Stimulated activated naive CD8-positive, alpha-beta T cell treated with anti-CD3 and anti-CD28 coated beads, Interleukin-15, Interleukin-2, amounts not matched to agents 100 ng/mL and 50 ng/mL, for 24 hours (primary cell): ENCODE results near the gene CTSW.
"Not testable (repeated sequence)": the region's sequence is repeated elsewhere in the genome, so short reads cannot be mapped to it uniquely, and the experiment has no call there.

Experiments
- H3K27ac Mint-ChIP-seq: one replicate; pipeline ENCODE4 v1.8.0; 2021; ENCODE audit warnings: mild to moderate bottlenecking, mixed read lengths
- H3K27me3 Mint-ChIP-seq: one replicate; pipeline ENCODE4 v1.8.0; 2021; ENCODE audit warnings: mixed read lengths
- H3K36me3 Mint-ChIP-seq: one replicate; pipeline ENCODE4 v1.8.0; 2021; ENCODE audit warnings: low read depth, mixed read lengths
- H3K4me1 Mint-ChIP-seq: one replicate; pipeline ENCODE4 v1.8.0; 2021; ENCODE audit warnings: low read depth, mixed read lengths
- H3K4me3 Mint-ChIP-seq: one replicate; pipeline ENCODE4 v1.8.0; 2021; ENCODE audit warnings: mild to moderate bottlenecking, mixed read lengths
- H3K9me3 Mint-ChIP-seq: one replicate; pipeline ENCODE4 v1.8.0; 2021; ENCODE audit warnings: mixed read lengths

Gene CTSW

DNA sequence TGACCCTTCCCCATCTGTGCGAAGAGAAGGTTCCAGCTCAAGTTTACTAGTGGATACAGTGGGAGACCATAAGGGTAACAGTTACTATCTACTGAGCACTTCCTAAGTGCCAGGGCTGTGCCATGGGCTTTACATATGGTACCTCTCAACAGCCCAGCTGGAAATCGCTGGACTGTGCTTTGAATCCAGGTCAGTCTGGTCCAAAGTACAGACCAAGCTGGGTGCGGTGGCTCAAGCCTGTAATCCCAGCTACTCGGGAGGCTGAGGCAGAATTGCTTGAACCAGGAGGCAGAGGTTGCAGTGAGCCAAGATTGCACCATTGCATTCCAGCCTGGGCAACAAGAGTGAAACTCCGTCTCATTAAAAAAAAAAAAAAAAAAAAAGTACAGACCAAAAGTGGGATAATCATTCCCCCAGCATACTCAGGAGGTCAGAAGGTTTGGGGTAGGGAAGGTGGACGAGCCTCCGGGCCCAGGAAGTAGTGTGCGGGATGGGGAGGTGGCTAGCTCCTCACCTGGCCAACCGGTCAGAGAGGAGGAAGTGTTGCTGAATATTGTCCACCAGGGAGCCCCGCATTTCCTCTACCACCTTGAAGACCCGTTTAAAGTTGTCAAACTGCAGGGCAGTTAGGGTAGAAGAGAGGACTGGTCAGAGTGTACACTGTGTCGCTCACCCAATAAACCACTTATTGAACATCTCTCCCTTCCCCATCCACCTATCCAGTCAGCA lies 6.3 kb downstream of the CTSW start:
- Mint-ChIP-seq H3K27me3 (no peaks in the 10 kb centered on the region), H3K27ac (peak overlapping the region; percentile 70), H3K36me3 (peaks cover 32% of the 10 kb centered on the region), H3K9me3 (no peaks in the 10 kb centered on the region), H3K4me3 (no peak overlapping the region), H3K4me1 (peaks cover 59% of the 10 kb centered on the region)

DNA sequence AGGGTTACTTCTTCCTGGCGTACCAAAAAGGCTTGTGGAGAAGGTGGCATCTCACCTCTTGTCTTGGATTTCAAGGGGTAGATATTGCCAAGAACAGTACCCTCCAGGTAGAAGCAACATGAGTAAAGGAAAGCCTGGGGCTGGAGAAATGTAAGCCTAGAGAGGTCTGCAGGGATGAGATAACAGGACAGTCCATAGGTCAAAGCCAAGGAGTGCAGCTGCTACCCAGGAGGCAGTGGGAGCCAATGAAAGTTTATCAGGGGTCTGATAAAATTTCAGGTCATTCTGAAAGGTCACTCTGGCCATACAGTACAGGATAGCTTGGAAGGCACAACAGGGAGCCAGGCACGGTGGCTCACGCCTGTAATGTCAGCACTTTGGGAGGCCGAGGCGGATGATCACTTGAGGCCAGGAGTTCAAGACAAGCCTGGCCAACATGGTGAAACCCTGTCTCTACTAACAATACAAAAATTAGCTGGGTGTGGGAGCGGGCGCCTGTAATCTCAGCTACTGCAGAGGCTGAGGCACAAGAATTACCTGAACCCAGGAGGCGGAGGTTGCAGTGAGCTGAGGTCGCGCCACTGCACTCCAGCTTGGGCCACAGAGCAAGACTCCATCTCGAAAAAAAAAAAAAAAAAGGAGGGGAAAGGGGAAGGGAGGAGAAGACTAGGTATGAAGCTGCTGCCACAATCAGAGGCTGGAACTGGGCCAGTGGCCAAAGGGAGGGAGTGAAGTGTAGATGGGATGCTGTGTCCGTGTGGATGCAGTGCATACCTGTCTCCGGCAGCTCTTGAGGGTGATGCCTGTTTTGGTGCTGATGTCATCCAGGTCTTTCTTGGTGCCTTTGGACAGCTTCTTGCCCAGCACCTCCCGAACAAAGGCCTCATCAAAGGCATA lies 7.4 kb downstream of the CTSW start:
- peak overlapping the region; percentile 95 for H3K27ac Mint-ChIP-seq
- H3K36me3 Mint-ChIP-seq, result peaks cover 35% of the 10 kb centered on the region
- no peaks in the 10 kb centered on the region for H3K27me3 Mint-ChIP-seq
- peak overlapping the region; percentile 99 for H3K4me3 Mint-ChIP-seq
- no peaks in the 10 kb centered on the region for H3K9me3 Mint-ChIP-seq
- H3K4me1 Mint-ChIP-seq, result peaks cover 57% of the 10 kb centered on the region

GRCh38 chr11:65887723-65888162 lies 8.1 kb downstream of the CTSW start:
- Mint-ChIP-seq H3K9me3 (no peaks in the 10 kb centered on the region), H3K36me3 (peaks cover 36% of the 10 kb centered on the region), H3K4me1 (peaks cover 61% of the 10 kb centered on the region), H3K27ac (peak overlapping the region; percentile 95), H3K4me3 (peak overlapping the region; percentile 99), H3K27me3 (no peaks in the 10 kb centered on the region)

- Mint-ChIP-seq H3K36me3 (peaks cover 36% of the 10 kb centered on the region), H3K27ac (peak within 1 kb of the TSS; percentile 95), H3K27me3 (no peaks in the 10 kb centered on the region), H3K4me1 (peaks cover 66% of the 10 kb centered on the region), H3K9me3 (no peaks in the 10 kb centered on the region), H3K4me3 (peak within 1 kb of the TSS; percentile 99)
Observed at GRCh38 chr11:65888163-65888814, 8.7 kb downstream of the CTSW start, which contains the start of gene FIBP. Gene FIBP (minus strand): TSS chr11:65888471. CDS start chr11:65888418, 53 bp downstream.

DNA sequence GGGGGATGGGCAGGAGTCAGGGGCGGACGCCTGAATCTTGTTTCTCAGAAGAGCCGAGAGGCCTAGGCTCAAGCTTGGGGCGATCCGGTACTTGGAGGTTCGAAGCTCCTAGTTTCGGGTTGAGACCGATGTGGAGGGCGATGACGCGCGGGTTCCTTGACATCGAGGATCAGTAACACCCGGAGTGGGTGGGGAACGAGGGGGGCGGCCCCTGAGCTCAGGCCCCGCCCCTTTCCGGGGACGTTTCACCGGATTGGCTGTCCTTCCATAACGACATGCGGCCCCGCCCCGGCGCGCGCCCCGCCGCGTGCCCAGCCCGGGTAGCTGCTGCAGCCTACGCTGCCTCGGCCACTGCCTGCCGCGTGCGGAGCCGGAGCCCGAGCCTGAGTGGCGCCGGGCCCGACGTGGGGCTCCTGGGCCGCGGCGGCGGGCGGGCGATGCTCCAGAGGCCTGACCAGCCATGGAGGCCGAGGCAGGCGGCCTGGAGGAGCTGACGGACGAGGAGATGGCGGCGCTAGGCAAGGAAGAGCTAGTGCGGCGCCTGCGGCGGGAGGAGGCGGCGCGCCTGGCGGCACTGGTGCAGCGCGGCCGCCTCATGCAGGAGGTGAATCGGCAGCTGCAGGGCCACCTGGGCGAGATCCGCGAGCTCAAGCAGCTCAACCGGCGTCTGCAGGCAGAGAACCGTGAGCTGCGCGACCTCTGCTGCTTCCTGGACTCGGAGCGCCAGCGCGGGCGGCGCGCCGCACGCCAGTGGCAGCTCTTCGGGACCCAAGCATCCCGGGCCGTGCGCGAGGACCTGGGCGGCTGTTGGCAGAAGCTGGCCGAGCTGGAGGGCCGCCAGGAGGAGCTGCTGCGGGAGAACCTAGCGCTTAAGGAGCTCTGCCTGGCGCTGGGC lies 10.9 kb downstream of the CTSW start, which contains the start of gene CCDC85B:
CCDC85B (plus strand) TSS at position 350 of the 895 bp plus-strand sequence; CDS start at position 461, 111 bp downstream.
- no peaks in the 10 kb centered on the region for H3K9me3 Mint-ChIP-seq
- H3K27ac Mint-ChIP-seq, result peak within 1 kb of the TSS; percentile 95
- peaks cover 27% of the 10 kb centered on the region for H3K36me3 Mint-ChIP-seq
- H3K4me3 Mint-ChIP-seq, result peak within 1 kb of the TSS; percentile 99
- no peaks in the 10 kb centered on the region for H3K27me3 Mint-ChIP-seq
- H3K4me1 Mint-ChIP-seq, result peaks cover 76% of the 10 kb centered on the region

- Mint-ChIP-seq H3K4me1 (peaks cover 79% of the 10 kb centered on the region), H3K36me3 (peaks cover 33% of the 10 kb centered on the region), H3K27me3 (no peaks in the 10 kb centered on the region), H3K9me3 (no peaks in the 10 kb centered on the region), H3K4me3 (peak overlapping the region; percentile 99), H3K27ac (peak overlapping the region; percentile 86)
Observed at GRCh38 chr11:65891219-65892136, 11.8 kb downstream of the CTSW start.

DNA sequence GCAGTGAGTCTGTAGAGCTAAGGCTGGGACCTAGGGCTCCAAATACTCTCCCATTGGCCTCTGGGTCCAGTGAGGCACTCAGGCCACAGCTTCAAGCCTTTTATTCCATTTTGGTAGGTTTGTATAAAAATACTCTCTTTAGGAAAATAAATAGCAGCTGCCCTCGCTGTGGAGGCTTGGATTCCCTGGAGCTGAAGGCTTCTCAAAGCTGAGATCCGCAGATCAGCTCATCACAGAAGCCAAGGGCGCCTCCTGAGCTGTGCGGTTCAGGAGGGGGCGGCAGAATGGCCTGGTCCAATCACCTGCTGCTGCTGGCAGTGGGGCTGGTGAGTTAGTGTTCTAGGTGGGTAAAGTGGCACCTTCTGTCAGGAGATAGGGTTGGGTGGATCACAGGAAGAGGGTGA lies 12.5 kb downstream of the CTSW start:
- Mint-ChIP-seq H3K36me3 (peaks cover 34% of the 10 kb centered on the region), H3K4me3 (peak overlapping the region; percentile 99), H3K27ac (peak overlapping the region; percentile 86), H3K4me1 (peaks cover 79% of the 10 kb centered on the region)
- H3K9me3 Mint-ChIP-seq, H3K27me3 Mint-ChIP-seq: not testable (repeated sequence)

GRCh38 chr11:65892661-65893317 lies 13.2 kb downstream of the CTSW start:
- Mint-ChIP-seq H3K27ac (peak overlapping the region; percentile 86), H3K4me1 (peaks cover 79% of the 10 kb centered on the region), H3K36me3 (peaks cover 40% of the 10 kb centered on the region)

DNA sequence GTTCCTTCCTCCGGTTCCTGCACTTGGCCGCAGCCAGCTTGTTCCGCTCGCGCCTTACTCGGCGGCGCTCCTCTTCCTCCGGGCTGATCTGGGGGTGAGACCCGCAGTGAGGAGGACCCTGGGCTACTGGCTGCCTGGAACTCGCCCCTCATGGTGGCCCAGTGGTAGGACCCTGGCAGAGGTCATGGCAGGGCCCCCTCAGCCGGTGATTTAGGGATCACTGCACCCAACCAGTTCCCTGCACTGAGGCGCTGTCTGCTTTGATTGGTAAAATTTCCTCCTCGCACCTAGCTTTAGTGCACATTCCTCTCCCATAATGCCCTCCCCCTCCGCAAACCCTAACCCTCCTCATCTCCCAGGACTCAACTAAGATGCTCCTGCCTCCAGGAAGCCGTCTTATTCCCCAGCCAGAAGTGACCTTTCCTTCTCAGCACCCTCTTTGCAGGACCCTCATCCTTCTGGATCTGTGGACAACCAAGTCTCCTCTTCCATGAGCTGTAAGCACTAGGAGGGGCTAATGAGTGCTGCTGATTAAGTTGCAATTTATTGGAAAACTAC lies 14.5 kb downstream of the CTSW start:
- H3K4me1 Mint-ChIP-seq, result peaks cover 79% of the 10 kb centered on the region
- H3K4me3 Mint-ChIP-seq, result peak overlapping the region; percentile 99
- H3K27ac Mint-ChIP-seq, result peak overlapping the region; percentile 81

More at GRCh38 chr11:65892661-65893317, 13.2 kb downstream of the CTSW start:
- Mint-ChIP-seq H3K4me3 (peak overlapping the region; percentile 99), H3K9me3 (no peaks in the 10 kb centered on the region), H3K27me3 (no peaks in the 10 kb centered on the region)

DNA sequence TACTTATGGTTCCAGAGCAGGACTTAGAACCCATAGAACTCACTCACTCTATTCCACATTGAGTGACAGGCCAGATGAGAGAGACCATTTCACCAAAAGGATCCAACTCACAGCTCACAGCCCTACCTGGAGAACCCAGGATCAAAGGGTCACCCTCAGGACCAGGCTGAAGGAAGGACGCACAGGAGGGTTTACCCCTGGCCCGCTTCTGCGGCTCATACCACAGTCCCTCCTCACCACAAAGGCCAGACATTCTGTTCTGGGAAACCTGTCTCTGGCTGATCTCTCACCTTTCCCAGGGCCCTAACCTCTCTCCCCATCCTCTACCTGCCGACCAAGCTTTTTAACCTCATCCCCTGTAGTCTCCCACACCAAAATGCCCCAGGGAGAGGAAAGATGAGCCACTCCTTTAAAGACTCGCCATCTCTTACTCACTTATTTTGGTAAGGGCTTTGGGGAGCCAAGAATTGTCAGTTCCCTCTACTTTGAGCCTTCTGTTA lies 15.9 kb downstream of the CTSW start:
- peak overlapping the region; percentile 43 for H3K4me3 Mint-ChIP-seq
- peaks cover 68% of the 10 kb centered on the region for H3K4me1 Mint-ChIP-seq
- no peaks in the 10 kb centered on the region for H3K27me3 Mint-ChIP-seq
- peak overlapping the region; percentile 83 for H3K27ac Mint-ChIP-seq
- peaks cover 45% of the 10 kb centered on the region for H3K36me3 Mint-ChIP-seq
- no peaks in the 10 kb centered on the region for H3K9me3 Mint-ChIP-seq

More for the DNA sequence above, 14.5 kb downstream of the CTSW start:
- Mint-ChIP-seq H3K27me3 (no peaks in the 10 kb centered on the region), H3K36me3 (peaks cover 45% of the 10 kb centered on the region), H3K9me3 (no peaks in the 10 kb centered on the region)

- H3K9me3 Mint-ChIP-seq, result no peaks in the 10 kb centered on the region
- H3K4me3 Mint-ChIP-seq, result no peak overlapping the region
- H3K27me3 Mint-ChIP-seq, result no peaks in the 10 kb centered on the region
- peaks cover 70% of the 10 kb centered on the region for H3K4me1 Mint-ChIP-seq
- H3K36me3 Mint-ChIP-seq, result peaks cover 45% of the 10 kb centered on the region
- peak overlapping the region; percentile 83 for H3K27ac Mint-ChIP-seq
Observed at GRCh38 chr11:65896034-65896999, 16.7 kb downstream of the CTSW start.
